ENCODE data around the gene OGFOD2.
"Not testable (repeated sequence)": the region's sequence is repeated elsewhere in the genome, so short reads cannot be mapped to it uniquely, and the experiment has no call there.

Gene OGFOD2

DNA sequence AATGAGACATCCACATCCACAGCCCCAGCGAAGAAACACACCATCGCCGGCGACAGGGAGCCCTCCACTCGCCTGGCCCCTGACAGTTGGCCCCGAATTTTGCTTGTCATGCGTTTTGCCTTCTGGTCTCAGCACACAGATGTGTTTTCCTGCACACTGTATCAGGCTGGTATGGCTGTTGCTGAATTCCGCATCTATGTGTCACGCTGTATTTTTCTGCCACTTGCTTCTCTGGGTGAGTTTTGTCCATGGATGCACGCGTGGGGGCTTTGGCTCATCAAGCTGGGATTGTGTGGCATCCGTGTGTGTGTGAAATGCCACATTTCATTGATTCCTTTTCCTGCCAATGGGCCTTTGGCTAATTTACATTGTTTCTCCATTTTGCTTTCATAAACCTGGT is 31.9 kb downstream of the OGFOD2 start:
- no peak for DNase-seq

DNA sequence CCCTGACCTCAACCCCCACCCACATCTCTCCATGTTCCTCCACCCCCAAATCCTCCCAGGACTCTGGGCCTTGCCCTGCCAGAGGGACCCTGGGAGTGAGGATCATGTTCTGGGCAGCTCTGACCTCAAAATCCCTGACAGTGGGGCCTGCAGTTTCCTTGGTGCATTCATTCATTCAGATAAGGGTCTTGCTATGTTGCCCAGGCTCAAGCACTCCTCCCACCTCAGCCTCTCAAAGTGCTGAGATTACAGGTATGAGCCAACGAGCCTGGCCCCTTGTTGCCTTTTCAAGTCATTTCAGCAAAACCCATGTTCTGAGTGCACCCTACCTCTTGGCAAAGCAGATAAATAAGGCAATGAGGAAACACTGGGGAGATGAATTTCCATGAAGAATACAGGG is 35.1 kb downstream of the OGFOD2 start:
- DNase-seq = no peak

DNA sequence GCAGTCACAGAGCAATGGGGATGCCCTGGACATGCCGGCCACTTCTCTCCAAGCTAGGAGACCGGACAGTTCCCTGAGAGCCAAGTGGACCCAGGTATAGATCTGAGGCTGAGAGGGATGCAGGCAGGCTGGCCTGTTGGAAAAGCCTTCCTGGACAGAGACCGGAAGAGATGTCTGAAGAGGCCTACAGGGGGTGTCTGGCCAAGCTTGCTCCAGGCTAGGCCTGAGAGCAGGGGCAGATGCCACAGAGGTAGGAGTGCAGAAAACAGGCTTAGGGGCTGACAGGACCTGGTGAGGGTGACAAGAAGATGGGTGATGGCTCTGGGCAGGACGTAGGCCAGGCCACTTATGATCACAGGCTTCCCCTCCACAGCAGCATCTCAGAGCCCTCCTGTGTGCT is 35.6 kb downstream of the OGFOD2 start:
- no peak for DNase-seq

DNA sequence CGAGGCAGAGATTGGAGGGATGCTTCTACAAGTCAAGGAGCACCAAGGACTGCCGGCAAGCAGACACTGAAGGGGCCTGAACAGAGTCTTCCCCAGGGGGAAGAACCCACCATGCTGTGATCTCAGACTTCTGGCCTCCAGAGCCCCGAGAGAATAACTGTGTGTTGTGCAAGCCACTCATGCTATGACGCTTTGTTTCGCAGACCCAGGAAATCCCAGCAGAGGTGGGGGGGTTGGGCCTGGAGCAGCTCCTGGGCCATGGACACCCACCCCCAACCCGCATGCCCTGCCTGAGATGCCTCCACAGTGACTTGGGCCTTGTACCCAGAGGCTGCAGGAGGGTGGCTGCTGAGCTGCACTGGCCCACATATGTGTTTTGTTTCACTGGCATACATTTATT is 36.7 kb downstream of the OGFOD2 start:
- DNase-seq = no peak

DNA sequence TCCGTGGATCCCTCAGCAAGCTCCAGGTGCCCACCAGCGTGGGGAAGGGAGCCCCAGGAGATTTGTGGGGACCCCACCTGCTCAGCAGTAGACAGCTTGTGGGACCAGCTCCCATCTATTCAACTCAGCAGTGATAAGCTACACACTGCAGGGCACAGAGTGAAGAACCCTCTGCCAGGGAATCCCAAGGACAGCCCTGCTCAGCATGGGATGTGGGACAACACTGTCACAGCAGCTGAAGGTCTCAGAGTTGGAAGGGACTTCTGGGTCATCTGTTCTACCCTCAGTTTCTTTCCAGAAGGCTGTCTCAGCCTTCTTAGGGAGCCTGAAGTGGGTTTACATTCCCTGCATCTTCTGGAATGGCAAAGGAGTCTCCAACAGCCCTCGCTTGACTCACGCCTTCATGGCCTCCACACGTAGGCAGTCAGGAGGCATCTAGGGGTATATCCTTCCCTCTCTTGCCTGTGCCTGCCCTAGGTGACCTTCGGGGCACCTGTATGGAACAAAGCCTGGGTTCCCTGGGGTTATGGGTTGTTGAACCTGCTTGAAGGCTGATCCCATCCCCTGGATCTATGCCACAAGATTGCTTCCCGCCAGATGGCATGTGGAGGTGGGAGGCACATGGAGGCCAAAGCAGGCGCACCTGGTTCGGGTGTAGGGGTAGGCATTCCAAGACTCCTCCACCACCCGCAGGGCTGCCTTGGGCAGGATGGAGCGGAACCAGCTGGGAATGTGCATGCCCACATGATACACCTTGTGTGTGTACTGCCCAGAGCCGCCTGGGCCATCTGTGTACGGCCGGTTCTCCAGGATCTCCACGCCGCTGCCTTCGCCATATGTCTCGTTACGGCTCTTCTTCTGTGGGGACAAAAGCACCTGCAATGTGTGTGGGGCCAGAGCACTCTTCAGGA is 38.4 kb downstream of the OGFOD2 start:
- DNase-seq = no peak

DNA sequence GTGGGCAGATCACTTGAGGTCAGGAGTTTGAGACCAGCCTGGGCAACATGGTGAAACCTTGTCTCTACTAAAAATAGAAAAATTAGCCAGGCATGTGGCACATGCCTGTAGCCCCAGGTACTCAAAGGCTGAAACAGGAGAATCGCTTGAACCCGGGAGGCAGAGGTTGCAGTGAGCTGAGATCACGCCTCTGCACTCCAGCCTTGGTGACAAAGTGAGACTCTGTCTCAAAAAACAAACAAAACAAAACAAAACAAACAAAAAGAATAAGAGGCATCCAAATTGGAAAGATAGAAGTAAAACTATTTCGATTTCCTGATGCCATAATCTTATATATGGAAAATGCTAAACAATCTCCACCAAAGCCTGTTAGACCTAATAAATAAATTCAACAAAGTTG is 39.4 kb downstream of the OGFOD2 start:
- not testable (repeated sequence) for DNase-seq

DNA sequence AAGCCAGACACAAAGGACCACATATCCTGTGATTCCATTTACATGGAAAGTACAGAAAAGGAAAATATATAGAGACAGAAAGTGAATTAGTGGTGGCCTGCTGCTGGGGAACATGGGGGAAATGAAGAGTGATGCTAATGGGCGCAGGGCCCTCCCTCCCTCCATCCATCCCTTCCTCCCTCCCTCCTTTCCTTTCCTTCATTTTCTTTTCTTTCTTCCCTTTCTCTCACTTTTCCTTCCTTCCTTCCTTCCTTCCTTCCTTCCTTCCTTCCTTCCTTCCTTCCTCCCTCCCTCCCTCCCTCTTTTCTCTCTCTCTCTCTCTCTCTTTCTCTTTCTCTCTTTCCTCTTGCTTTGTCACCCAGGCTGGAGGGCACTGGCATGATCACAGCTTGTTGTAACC is 42.7 kb downstream of the OGFOD2 start:
- DNase-seq = no peak

DNA sequence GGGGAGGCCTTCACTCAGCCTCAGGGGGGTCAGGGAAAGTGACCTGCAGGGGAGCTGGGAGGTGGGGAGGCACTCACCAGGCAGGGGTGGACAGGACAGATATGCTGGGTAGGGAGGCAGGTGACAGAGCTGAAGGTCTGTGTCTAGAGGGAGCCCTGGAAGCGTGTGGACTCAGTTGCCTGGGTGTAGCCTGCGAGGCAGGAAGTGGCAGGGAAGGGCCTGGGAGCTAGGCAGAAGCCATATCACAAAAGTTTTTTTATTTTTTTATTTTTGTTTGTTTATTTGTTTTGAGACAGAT is 44.7 kb downstream of the OGFOD2 start:
- DNase-seq = no peak

DNA sequence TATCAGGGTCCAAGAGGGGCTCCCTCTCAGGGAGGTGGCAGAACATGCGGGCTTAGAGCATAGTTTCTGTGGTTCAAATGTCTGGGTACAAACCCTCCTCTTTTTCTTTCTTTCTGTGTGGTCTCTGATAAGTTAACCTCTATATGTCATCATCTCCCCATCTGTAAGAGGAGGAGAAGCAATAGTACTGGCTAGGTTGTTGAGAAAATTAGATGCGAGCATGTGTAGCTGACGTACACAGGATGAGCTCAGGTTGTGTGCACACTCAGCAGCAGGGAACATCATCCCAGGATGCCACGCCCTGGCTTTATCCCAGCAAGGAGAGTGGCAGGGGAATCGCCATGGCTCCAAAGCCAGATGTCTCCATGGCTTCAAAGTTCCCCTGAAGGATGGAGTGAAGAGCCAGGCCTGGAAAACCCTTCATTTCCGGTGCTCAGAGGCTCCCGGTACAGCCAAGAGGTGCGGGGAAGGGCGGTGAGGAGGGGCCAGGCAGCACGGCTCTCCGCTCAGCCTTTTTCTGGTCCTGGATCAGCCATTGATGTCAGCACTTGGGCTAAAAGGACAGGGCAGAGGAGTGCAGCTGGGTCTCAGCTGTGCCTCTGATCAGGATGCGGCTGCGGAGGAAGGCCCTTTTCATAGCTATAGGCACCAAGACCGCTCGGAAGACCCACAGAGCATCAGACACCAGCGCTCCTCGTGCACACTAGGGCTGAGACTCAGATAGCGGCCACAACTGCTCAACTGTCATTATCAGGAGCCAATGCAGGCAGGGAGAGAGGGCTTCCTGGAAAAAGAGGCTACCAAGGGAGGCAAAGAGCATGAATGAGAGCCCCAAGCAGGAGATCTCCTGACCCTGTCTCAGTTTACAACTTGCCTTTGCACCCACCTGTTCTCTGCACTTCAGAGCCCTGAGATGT is 46.9 kb downstream of the OGFOD2 start:
- DNase-seq = no peak

DNA sequence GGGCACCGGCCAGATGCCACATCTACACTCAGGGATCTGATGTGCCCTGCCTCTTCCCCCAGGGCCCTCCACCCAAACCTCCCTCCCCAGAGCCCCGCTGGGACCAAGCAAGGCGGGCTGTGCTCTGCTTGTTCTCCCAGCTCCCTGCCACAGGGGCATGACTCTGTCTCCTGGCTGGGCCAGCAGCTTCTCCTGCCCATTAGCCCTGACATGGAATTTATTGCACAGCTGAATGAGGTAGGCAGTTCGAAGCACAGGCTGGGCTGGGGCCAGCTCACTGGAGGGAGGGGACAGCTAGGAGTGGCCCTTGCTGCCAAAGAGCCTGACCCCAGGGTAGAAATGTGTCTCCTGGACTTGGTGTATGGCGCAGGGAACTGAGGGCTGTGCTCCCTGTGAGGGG is 47.8 kb downstream of the OGFOD2 start:
- no peak for DNase-seq

DNA sequence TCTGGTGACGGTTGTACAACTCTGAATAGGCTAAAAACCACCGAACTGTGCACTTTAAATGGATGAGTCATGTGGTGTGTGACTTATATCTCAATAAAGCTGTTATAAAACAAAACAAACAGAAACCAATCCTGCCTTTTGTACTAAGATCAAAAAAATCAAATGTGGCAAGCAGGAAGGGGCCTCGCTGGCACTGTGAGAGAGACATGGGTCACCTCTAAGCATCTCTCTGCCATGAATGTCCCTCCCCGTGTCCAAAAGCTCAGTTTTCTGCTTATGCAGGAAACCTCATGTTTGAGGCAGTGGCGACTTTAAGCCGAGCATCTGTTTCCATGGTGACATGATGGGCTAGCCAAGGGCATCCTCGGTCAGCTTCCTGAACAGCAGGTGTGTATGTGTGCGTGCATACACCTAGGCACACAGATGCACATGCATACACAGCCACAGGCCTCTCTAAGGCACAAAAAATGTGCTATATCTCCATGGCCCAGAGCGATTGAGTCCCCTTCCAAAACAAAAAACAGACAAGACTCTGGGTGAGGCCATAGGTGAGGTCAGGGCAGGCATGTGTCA is 49.9 kb downstream of the OGFOD2 start:
- peak; percentile 92 for DNase-seq

DNA sequence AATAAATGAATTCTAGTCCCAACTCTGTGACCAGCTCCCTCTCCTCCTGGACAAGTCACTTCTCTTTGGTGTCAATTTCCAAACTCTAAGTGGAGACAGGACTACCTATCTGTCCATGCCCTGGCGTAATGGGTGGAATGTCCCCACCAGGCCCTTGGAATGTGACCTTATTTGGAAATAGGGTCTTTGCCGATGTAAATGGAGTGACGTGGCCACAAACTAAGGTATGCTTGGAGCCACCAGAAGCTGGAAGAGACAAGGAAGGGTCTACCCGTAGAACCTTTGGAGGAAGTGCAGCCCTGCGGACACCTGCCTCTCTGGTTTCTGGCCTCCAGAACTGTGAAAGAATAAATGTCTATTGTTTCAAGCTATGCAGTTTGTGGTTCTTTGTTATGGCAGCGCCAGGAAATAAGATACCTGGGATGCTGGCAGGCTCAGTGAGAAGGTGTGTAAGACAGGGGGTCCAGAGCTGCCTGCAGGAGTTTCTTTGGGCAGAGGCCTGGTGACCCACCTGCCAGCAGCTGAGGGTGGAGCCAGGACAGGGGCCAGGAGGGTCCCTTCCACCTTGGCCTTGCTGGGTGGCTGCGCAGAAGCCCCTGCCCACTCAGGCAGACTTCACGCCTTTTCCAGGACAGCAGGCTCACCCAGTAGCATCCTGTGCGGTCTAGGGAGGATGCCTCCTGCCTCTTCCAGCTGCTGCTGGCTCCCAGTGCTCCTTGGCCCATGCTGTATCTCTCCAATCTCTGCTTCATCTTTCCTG is 51.2 kb downstream of the OGFOD2 start:
- DNase-seq = no peak

DNA sequence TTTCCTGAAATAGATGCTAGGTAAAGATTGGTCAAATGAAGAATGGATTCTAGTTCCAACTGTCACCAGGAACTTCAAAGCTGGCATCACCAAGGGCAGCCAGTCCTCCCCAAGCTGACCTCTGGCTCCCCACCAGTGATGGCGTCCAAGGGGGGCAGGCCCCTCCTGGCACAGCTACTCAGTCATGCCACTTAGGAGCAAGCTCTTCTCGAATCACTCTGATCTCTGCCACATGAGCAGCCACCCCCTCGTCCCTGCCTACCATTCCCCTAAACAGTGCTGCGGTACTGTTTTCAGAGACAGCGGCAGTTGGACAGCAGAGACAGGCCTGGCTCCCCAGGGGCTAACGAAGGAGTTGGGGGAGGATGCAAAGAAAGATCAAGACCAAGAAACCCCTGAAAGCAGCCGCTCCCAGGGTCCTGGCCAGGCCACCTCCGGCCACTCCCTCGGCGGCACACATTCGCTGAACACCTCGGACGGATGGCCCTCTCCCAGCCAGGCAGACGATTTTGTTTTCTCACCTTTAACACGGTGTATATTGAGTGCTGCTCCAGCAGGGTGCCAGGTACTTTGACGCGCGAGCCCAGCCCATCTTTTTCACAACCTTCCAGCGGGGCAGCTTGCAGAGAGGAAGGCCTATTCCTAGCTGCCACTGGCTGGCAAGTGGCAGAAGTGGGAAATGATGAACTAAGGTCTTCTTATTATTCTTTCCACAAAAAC is 52.8 kb downstream of the OGFOD2 start:
- no peak for DNase-seq

DNA sequence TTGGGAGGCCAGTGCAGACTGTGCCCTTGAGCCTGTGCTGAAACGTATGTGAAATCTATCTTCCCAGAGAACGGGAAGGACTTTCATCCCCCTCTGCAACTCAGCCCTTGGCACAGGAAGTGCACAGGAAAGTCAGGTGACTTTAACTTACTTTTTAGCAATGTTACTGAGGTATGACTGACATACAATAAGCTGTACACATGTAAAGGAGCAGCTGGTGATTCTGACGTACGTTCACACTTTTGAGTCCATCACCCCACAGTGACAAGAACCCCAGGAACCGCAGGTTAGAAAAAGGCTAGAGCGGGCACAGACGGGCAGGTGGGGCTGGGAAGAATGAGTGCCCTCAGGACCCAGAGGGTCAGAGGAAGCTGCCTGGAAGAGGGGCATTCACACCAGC is 53.4 kb downstream of the OGFOD2 start:
- no peak for DNase-seq

DNA sequence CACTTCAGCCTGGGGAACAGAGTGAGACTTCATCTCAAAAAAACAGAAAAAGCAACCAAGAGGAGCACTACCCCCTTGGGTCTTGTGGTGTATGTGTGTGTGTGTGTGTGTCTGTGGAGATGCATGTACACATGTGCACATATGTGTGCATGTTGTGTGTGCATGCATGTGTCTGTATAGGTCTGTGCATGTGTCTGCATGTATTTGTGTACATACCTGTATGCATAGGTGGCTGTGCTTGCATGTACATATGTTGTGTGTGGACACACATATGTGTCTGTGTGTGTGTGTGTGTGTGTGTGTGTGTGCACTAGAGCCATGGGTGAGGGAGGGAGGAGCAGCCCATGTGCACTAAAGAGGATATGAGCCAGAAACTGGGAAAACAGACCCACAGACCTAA is 54.5 kb downstream of the OGFOD2 start:
- DNase-seq = no peak

Measured in T1000 (cell line).